HG02970 (cell line): Measurements from ENCODE around the gene TEX50.
"Not testable (repeated sequence)": the region's sequence is repeated elsewhere in the genome, so short reads cannot be mapped to it uniquely, and the experiment has no call there.

Source experiments
- ATAC-seq: cut with Tn5 transposase; IDR thresholded peaks from one replicate; pipeline ENCODE4 v1.9.1; 2021; ENCODE audit warnings: mild to moderate bottlenecking, moderate library complexity, moderate number of reproducible peaks; ENCODE audit not compliant: unreplicated experiment, low FRiP score

TEX50 gene

GRCh38 chr1:173661271-173661670 lies 26.1 kb downstream of the TEX50 start:
- ATAC-seq, result no peak

GRCh38 chr1:173661763-173662162 lies 26.6 kb downstream of the TEX50 start:
- ATAC-seq, result no peak

- ATAC-seq, result no peak
Measured at GRCh38 chr1:173663159-173663558, 28.0 kb downstream of the TEX50 start.

GRCh38 chr1:173666646-173667045 lies 31.5 kb downstream of the TEX50 start:
- ATAC-seq, result no peak

- no peak for ATAC-seq
Measured at GRCh38 chr1:173669491-173669941, 34.4 kb downstream of the TEX50 start, which contains the start of gene ANKRD45. ANKRD45 (minus strand) TSS chr1:173669851; CDS start chr1:173659418, 10,433 bp downstream.

- ATAC-seq, result not testable (repeated sequence)
Measured at GRCh38 chr1:173674496-173674895, 39.4 kb downstream of the TEX50 start.

- not testable (repeated sequence) for ATAC-seq
Measured at GRCh38 chr1:173680152-173680551, 45.0 kb downstream of the TEX50 start.

- no peak for ATAC-seq
Measured at GRCh38 chr1:173682184-173682583, 47.0 kb downstream of the TEX50 start.

GRCh38 chr1:173683838-173684237 lies 48.7 kb downstream of the TEX50 start:
- not testable (repeated sequence) for ATAC-seq

- not testable (repeated sequence) for ATAC-seq
Measured at GRCh38 chr1:173685121-173685520, 50.0 kb downstream of the TEX50 start.
